AG09319 (cell line): ENCODE results near the gene PLCD1.

Experiments
- DNase-seq: peaks from one replicate; pipeline ENCODE4 v3.0.0-alpha.2; 2010; ENCODE audit warnings: low read depth; ENCODE audit errors: extremely low read depth
- TF ChIP-seq, protein P1 (sequence below): IDR thresholded peaks from 2 replicates; pipeline ENCODE4 v1.5.1; 2011; ENCODE audit warnings: low read depth, mild to moderate bottlenecking, inconsistent platforms, low read length, moderate library complexity

PLCD1 gene

DNA sequence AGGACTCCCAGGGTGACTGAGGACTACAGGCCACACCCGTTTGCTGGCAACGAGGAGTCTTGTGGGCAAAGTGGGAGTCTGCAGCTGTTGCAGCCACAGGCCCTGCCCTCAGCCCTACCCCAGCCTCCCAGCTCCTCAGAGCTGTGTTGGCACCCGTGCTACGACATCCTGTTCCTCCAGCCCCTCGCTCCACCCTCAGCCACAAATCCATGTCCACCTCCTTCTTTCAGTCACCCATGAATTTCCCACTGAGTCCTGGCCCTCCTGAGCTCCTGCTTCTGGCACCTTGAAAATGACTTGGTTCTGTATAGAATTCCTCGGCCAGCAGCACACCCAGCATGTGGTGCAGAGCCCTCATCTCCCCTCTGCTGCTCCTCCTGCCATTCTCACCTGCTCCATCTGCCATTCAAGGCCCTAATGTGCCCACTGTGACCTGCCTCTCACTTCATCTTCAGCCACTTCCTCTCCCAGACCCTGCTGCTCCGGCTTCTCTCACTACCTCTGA lies 59.8 kb downstream of the PLCD1 start:
- TF ChIP-seq, protein P1, sequence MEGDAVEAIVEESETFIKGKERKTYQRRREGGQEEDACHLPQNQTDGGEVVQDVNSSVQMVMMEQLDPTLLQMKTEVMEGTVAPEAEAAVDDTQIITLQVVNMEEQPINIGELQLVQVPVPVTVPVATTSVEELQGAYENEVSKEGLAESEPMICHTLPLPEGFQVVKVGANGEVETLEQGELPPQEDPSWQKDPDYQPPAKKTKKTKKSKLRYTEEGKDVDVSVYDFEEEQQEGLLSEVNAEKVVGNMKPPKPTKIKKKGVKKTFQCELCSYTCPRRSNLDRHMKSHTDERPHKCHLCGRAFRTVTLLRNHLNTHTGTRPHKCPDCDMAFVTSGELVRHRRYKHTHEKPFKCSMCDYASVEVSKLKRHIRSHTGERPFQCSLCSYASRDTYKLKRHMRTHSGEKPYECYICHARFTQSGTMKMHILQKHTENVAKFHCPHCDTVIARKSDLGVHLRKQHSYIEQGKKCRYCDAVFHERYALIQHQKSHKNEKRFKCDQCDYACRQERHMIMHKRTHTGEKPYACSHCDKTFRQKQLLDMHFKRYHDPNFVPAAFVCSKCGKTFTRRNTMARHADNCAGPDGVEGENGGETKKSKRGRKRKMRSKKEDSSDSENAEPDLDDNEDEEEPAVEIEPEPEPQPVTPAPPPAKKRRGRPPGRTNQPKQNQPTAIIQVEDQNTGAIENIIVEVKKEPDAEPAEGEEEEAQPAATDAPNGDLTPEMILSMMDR: no peak
- DNase-seq: no peak

DNA sequence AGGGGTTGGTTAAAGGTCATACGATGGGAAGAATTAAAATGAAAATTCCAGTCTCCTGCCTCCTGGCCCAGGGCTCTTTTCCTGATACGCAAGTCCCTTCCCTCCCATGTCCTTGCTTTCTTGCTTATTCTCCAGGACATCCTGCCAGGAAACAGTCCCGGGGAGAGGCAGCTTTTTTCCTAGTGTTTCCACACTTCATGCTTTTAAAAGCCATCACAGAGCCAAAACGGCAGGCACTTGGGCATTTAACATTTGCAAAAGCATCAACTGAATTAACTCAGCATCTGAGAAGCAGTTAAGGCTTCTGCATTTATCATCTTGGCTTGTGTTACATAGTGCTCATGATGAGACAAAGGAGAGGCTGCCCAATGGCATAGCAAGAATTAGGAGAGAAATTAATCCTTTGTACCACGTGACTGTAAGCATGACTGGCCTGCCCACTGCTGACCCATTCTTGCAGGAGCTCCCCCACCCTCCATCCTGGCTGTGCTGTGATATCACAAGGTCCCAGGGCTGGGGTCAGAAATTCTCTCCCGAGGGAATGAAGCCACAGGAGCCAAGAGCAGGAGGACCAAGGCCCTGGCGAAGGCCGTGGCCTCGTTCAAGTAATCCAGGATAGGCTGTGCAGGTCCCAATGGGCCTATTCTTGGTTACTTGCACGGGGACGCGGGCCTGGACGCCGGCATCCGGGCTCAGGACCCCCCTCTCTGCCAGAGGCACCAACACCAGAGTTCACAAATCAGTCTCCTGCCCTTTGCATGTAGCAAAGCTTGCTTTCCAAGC lies 60.4 kb downstream of the PLCD1 start:
- TF ChIP-seq, protein P1: no peak
- DNase-seq: no peak

DNA sequence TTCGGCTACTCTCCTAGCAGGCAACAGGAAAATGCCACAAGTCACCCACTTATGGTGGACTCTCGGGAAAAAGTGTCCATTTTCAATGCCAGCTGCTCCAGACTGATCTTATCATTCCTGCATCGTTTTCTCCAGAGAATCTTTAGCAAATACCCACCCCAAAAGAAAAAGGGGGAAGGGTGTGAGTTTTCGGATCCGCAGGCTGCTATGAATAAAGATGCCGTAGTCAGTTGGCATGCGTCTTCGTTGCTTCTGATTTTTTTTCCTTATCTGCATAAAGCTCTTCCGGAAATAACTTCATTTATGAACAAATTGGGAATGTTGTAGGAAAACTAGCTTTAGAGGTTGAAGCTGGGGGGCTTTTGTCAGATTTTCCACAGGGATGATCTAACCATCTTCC lies 61.2 kb downstream of the PLCD1 start:
- TF ChIP-seq, protein P1: no peak

DNA sequence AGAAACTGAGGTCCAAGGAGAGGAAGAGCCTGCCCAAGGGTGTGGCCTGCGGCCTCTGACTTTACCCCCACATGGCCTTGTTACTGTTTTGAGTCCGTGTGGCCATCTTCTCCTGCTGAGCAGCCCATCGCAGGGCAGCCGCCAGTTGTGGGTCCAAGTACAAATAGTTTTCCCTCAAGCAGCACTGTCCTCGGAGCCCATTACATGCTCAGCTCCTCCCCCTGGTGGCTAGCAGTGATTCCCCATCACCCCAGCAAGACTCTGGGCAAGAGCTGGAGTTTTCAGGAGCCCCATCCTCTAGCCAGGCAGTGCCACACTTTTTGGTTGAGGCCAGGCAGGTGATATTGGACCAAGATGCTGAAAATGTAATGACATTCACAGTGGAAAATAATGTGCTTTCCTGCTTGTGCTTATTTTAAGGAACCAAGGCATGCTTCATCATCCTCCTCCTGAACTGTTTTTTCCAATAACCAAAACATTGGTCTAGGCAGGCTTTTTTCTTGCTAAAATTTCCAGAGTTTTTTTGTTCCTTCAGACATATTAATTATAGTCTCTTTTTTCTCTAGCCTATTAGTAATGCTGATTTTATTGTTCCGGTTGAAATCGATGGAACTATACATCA lies 62.1 kb downstream of the PLCD1 start:
- TF ChIP-seq, protein P1: peak; percentile 94

More for the DNA sequence above, 61.2 kb downstream of the PLCD1 start:
- DNase-seq: no peak

DNA sequence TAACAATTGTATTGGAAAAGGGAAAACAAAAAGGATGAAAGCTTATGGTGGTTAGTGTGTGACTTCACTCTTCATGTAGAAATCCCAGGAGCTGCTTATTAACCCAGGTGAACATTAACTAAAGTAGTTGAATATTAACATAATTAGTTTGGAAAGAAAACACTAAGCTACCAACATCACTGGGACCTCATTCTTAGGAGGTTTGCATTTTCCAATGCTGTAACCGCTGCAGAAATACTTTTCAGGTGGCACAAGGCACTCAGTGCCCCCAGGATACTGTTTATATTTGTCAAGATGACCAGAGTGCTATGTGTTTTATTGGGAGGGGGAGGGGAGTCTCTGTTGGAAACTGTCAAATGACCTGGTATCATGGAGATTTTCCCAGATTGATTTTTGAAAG lies 64.7 kb downstream of the PLCD1 start:
- DNase-seq: no peak
- TF ChIP-seq, protein P1: no peak

More for the DNA sequence above, 62.1 kb downstream of the PLCD1 start:
- no peak for DNase-seq

DNA sequence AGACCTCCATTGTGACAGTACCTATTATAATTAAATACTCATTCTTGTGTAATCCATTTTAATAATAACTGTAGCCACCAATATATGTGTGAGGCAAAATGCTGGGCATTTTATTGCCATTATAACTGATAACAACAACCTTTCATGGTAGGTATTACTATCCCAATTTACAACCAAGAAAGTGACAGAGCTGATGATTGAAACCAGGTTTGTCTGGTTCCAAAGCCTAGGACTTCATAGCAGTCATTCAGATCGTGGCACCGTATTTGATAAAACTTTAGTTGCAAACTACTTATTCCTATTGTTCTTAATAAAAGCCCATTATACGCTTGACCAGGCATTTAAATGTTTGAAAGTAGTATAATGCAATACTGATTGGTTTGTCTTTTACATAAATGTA lies 65.3 kb downstream of the PLCD1 start:
- DNase-seq: no peak

More for the DNA sequence above, 65.3 kb downstream of the PLCD1 start:
- TF ChIP-seq, protein P1: no peak
